Neural cell (in vitro differentiated cells): Measurements from ENCODE around the gene MEX3D.

ENCODE experiments used
- EP300 ChIP-seq: fragments of 450-650 bp; conservative IDR thresholded peaks from 2 replicates; pipeline ENCODE4 v1.6.1; 2014; ENCODE audit warnings: antibody characterized with exemption, mild to moderate bottlenecking, moderate library complexity; ENCODE audit not compliant: poor library complexity, severe bottlenecking
- MXI1 ChIP-seq: fragments of 450-650 bp; conservative IDR thresholded peaks from 2 replicates; pipeline ENCODE4 v1.6.1; 2014; ENCODE audit warnings: antibody characterized with exemption, mild to moderate bottlenecking; ENCODE audit not compliant: poor library complexity, severe bottlenecking
- POLR2AphosphoS5 ChIP-seq: IDR thresholded peaks from 2 replicates; pipeline ENCODE4 v1.6.1; 2012
- RAD21 ChIP-seq: fragments of 450-650 bp; conservative IDR thresholded peaks from 2 replicates; pipeline ENCODE4 v1.6.1; 2014; ENCODE audit warnings: antibody characterized with exemption, mild to moderate bottlenecking, moderate library complexity
- TAF1 ChIP-seq: IDR thresholded peaks from 2 replicates; pipeline ENCODE4 v1.6.1; 2012; ENCODE audit warnings: low read depth
- TF ChIP-seq, protein P1 (sequence below): fragments of 450-650 bp; IDR thresholded peaks from 2 replicates; pipeline ENCODE4 v1.5.1; 2014; ENCODE audit warnings: antibody characterized with exemption, mild to moderate bottlenecking, moderate library complexity; ENCODE audit not compliant: poor library complexity, severe bottlenecking

DNA sequence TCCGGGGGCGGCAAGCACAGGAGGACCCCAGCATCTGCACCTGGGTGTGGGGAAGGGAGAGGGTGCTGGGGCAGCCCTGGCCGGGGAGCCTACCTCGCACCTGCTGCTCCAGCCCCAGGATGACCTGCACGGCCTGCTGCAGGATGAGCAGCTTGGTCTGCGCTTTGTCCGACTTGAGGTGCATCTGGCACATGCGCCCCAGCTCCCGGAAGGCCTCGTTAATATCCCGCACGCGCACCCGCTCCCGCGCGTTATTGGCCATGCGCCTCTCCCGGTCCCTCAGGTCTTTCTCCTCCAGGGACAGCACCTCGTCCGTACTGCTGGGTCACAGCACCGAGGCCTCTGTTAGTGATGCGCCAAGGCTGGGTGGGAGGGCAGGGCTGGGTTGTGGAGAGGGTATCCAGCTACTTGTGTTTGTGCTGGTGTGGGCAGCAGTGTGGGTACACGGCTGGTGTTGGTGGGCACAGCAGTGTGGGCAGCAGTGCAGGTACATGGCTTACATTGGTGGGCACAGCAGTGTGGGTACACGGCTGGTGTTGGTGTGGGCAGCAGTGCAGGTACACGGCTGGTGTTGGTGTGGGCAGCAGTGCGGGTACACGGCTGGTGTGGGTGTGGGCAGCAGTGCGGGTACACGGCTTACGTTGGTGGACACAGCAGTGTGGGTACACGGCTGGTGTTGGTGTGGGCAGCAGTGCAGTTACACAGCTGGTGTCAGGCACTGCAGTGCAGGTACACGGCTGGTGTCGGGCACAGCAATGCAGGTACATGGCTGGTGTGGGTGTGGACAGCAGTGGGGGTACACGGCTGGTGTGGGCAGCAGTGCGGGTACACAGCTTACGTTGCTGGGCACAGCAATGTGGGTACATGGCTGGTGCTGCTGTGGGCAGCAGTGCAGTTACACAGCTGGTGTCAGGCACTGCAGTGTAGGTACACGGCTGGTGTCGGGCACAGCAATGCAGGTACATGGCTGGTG lies 44.3 kb upstream of the MEX3D start:
- TF ChIP-seq RAD21, result no peak
- TF ChIP-seq TAF1, result no peak
- TF ChIP-seq, protein P1, sequence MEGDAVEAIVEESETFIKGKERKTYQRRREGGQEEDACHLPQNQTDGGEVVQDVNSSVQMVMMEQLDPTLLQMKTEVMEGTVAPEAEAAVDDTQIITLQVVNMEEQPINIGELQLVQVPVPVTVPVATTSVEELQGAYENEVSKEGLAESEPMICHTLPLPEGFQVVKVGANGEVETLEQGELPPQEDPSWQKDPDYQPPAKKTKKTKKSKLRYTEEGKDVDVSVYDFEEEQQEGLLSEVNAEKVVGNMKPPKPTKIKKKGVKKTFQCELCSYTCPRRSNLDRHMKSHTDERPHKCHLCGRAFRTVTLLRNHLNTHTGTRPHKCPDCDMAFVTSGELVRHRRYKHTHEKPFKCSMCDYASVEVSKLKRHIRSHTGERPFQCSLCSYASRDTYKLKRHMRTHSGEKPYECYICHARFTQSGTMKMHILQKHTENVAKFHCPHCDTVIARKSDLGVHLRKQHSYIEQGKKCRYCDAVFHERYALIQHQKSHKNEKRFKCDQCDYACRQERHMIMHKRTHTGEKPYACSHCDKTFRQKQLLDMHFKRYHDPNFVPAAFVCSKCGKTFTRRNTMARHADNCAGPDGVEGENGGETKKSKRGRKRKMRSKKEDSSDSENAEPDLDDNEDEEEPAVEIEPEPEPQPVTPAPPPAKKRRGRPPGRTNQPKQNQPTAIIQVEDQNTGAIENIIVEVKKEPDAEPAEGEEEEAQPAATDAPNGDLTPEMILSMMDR, result no peak
- no peak for TF ChIP-seq MXI1
- TF ChIP-seq EP300, result no peak
- TF ChIP-seq POLR2AphosphoS5, result no peak
